HL-60/S4 treated with phorbol 12-myristate 13-acetate at 8.2 ng/mL for 4 days and 3 days (cell line): Measurements from ENCODE around the gene DENND6B.

ENCODE experiments used
- in situ Hi-C: fragments of 300-500 bp; cut with MboI; formaldehyde crosslinking; loops from 2 replicates; pipeline ENCODE4 v1.15.0; 2022; ENCODE audit warnings: low sequenced_read_pairs

Gene DENND6B

DNA sequence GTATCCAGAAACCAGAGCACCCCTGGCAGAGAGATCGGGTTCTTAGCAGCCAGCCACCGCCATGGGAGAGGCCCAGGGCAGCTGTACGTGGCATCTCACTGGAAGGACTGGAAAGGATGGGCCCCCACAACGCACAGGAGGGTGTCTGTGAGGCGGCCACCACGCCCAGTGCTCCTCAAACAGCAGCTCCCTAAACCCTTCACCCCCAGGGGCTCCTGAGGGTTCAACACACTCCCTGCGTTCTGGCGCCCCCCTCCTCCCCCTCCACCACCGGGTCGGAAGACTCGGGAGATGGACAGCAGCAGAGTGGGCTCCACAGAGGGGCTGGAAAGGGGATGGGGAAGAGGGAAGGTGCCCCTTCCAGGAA, 66.4 kb downstream of the DENND6B start:
- in situ Hi-C loops: no loop called here

- in situ Hi-C loops: no loop called here
Measured at GRCh38 chr22:50259302-50259701, 67.5 kb downstream of the DENND6B start.
